OCI-LY3 (cell line): ENCODE data around the gene ZCCHC10.
"Not testable (repeated sequence)": the region's sequence is repeated elsewhere in the genome, so short reads cannot be mapped to it uniquely, and the experiment has no call there.

ENCODE experiments used
- H2AFZ ChIP-seq: fragments of 200-600, 300-600 bp; shearing (Covaris generic); 2 replicates; pipeline ENCODE4 v1.6.0; 2014; ENCODE audit warnings: antibody characterized with exemption, low read depth, low read length
- H3K27ac ChIP-seq: fragments of 200-600, 300-600 bp; sonication (generic); 2 replicates; pipeline ENCODE4 v1.5.1; 2014; ENCODE audit warnings: mild to moderate bottlenecking, low read length, moderate library complexity, mixed read lengths
- H3K27me3 ChIP-seq: fragments of 200-600, 300-600 bp; sonication (generic); 2 replicates; pipeline ENCODE4 v1.6.1; 2014; ENCODE audit warnings: low read depth, low read length, mixed read lengths
- H3K36me3 ChIP-seq: fragments of 200-600, 300-600 bp; sonication (generic); replicated peaks from 2 replicates; pipeline ENCODE3; 2014; ENCODE audit warnings: low read depth, low read length, mixed read lengths
- H3K4me1 ChIP-seq: fragments of 300-600, 200-600 bp; sonication (generic); 2 replicates; pipeline ENCODE4 v1.6.1; 2014; ENCODE audit warnings: low read length, mixed read lengths
- H3K4me2 ChIP-seq: fragments of 200-600, 300-600 bp; sonication (generic); 2 replicates; pipeline ENCODE4 v1.6.1; 2014; ENCODE audit warnings: low read length, mixed read lengths
- H3K4me3 ChIP-seq: fragments of 300-600, 200-600 bp; sonication (generic); 2 replicates; pipeline ENCODE4 v1.5.1; 2014; ENCODE audit warnings: antibody characterized with exemption, mild to moderate bottlenecking, low read length, moderate library complexity
- H3K79me2 ChIP-seq: fragments of 300-600, 200-600 bp; shearing (Covaris generic); 2 replicates; pipeline ENCODE4 v1.6.1; 2014; ENCODE audit warnings: mild to moderate bottlenecking, low read length, mixed read lengths
- H3K9ac ChIP-seq: fragments of 300-600, 200-600 bp; shearing (Covaris generic); 2 replicates; pipeline ENCODE4 v1.6.0; 2014; ENCODE audit warnings: mild to moderate bottlenecking, low read length, moderate library complexity
- H3K9me3 ChIP-seq: fragments of 200-600, 300-600 bp; shearing (Covaris generic); 2 replicates; pipeline ENCODE4 v1.6.1; 2014; ENCODE audit warnings: low read length, mixed read lengths; ENCODE audit not compliant: insufficient read depth
- H4K20me1 ChIP-seq: fragments of 200-600, 300-600 bp; sonication (generic); 2 replicates; pipeline ENCODE4 v1.6.1; 2016; ENCODE audit warnings: low read length, mixed read lengths; ENCODE audit not compliant: insufficient read depth
- CTCF ChIP-seq: fragments of 200-600, 300-600 bp; sonication (generic); IDR thresholded peaks from 2 replicates; pipeline ENCODE4 v1.5.1; 2014; ENCODE audit warnings: antibody characterized with exemption, low read length, low read depth
- EZH2phosphoT487 ChIP-seq: fragments of 200-600 bp; shearing (Covaris generic); IDR thresholded peaks from 2 replicates; pipeline ENCODE4 v1.6.1; 2018; ENCODE audit warnings: antibody characterized with exemption, mixed run types, low read depth

The ZCCHC10 gene

GRCh38 chr5:133030343-133031005 is 4.1 kb upstream of the ZCCHC10 start:
- Histone ChIP-seq H3K4me1 (peaks cover 19% of the 10 kb centered on the region), H3K27me3 (no peaks in the 10 kb centered on the region), H4K20me1 (no peaks in the 10 kb centered on the region), H3K27ac (no peak overlapping the region), H3K4me2 (no peak overlapping the region), H2AFZ (no peak overlapping the region), H3K9me3 (no peaks in the 10 kb centered on the region), H3K36me3 (no peaks in the 10 kb centered on the region), H3K79me2 (peaks cover 3% of the 10 kb centered on the region), H3K9ac (no peak overlapping the region), H3K4me3 (no peak overlapping the region)
- TF ChIP-seq CTCF: no peak
- no peak for TF ChIP-seq EZH2phosphoT487

DNA sequence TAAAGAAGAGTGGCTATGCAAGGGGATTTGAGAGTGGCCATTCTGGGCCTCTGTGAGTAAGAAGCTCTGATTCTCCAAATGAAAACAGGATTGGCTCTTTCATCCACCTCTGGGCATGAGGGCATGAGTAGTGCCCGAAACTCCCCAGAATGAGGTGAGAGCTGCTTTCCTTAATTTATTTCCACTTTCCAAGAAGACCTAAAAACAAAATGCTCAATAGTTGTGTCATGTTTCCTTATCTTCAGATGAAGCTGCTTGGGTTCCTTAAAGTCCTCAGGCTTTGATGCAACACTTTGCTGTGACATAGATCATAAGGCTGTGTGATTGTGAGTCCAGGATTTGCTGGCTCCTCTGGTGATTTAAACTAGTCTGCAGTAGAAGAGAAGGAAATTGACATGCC is 3.1 kb upstream of the ZCCHC10 start:
- no peak overlapping the region for H2AFZ ChIP-seq
- H3K79me2 ChIP-seq: peaks cover 13% of the 10 kb centered on the region
- H3K4me3 ChIP-seq: no peak overlapping the region
- H3K27me3 ChIP-seq: no peaks in the 10 kb centered on the region
- H3K27ac ChIP-seq: no peak overlapping the region
- TF ChIP-seq EZH2phosphoT487: no peak
- TF ChIP-seq CTCF: no peak
- H3K9ac ChIP-seq: no peak overlapping the region
- H3K36me3 ChIP-seq: no peaks in the 10 kb centered on the region
- peaks cover 12% of the 10 kb centered on the region for H3K4me1 ChIP-seq
- no peak overlapping the region for H3K4me2 ChIP-seq
- no peaks in the 10 kb centered on the region for H4K20me1 ChIP-seq
- H3K9me3 ChIP-seq: no peaks in the 10 kb centered on the region

DNA sequence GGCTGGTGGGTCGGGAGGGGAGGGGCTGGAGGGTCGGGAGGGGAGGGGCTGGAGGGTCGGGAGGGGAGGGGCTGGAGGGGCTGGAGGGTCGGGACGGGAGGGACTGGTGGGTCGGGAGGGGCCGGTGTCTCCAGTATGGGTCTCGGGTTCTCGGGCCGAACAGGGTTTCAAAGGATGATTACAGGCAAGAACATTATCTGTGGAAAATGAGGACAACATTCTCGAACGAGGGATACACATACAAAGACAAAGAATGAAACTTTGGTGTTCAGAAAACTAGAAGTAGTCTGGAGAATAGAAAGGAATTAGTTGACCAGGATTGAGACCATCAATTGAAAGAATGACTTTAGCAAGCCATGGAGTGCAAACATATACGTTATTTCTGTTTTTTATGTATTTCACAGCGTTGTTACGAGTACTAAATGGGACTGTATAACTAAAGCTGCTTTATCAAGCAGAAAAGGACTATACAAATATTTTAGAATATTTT is 360 bp upstream of the ZCCHC10 start:
- H3K9ac ChIP-seq: peak overlapping the region; percentile 68
- H3K27ac ChIP-seq: no peak overlapping the region
- peak overlapping the region; percentile 92 for H3K4me3 ChIP-seq
- peak overlapping the region; percentile 99 for H2AFZ ChIP-seq
- H3K79me2 ChIP-seq: peaks cover 31% of the 10 kb centered on the region
- peaks cover 4% of the 10 kb centered on the region for H3K36me3 ChIP-seq
- H3K27me3 ChIP-seq: no peaks in the 10 kb centered on the region
- no peaks in the 10 kb centered on the region for H3K9me3 ChIP-seq
- H3K4me1 ChIP-seq: peaks cover 2% of the 10 kb centered on the region; the same call in 1 of the 2 replicates
- H3K4me2 ChIP-seq: peak overlapping the region; percentile 94
- TF ChIP-seq CTCF (no peak), EZH2phosphoT487 (no peak)
- H4K20me1 ChIP-seq: no peaks in the 10 kb centered on the region

DNA sequence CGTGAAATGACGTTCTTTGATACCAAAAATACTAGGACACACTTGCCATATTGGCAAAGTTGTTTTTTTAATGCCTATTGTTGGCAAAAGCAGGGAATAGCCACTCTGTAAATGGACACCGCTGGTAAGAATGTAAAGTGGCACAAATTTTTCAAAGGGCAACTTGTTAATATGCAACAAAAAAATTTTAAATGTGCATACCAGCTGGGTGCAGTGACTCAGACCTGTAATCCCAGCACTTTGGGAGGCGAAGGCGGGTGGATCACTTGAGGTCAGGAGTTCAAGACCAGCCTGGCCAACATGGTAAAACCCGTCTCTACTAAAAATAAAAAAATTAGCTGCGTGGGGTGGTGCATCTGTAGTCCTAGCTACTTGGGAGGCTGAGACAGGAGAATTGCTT is 6.9 kb downstream of the ZCCHC10 start:
- not testable (repeated sequence) for H3K4me1 ChIP-seq, H3K9me3 ChIP-seq, H3K4me2 ChIP-seq, H4K20me1 ChIP-seq, H3K9ac ChIP-seq, H3K27ac ChIP-seq, H3K4me3 ChIP-seq, H3K36me3 ChIP-seq, H2AFZ ChIP-seq, H3K27me3 ChIP-seq
- H3K79me2 ChIP-seq: peaks cover 22% of the 10 kb centered on the region
